ENCODE results near the gene KLHL29. TPM values are rescaled to one million over a fixed set of nuclear protein-coding genes. Genes with fewer than 3 reads are reported as not detected.

Gene KLHL29
- total and polyA plus RNA-seq, 2 experiments from 2014 or later: 1.5 to 6.5 TPM

GRCh38 chr2:23754970-23755369 lies 370.0 kb downstream of the KLHL29 start (continued):
- TF ChIP-seq ZNF462 (CRISPR knock-in tag; IDR thresholded peaks at IDR 0.05) (no peak), ETS1 (IDR thresholded peaks at IDR 0.05) (no peak), STAT1 (IDR thresholded peaks at IDR 0.05; ENCODE audit: unreplicated experiment) (no peak)

- DNase-seq (ENCODE audit: low spot score) (no peak), ATAC-seq (no peak)
- Mint-ChIP-seq H3K4me1 (peaks cover 21% of the 10 kb centered on the region), H3K27ac (no peak overlapping the region), H3K27me3 (ENCODE audit: insufficient read depth, low read depth, poor library complexity) (no peaks in the 10 kb centered on the region), H3K36me3 (ENCODE audit: low read depth) (peaks cover 7% of the 10 kb centered on the region; the same call in 2 of the 3 replicates), H3K4me3 (no peak overlapping the region), H3K9me3 (no peaks in the 10 kb centered on the region)
- Histone ChIP-seq H3K4me1 (ENCODE audit: insufficient read depth) (peaks cover 13% of the 10 kb centered on the region), H3K27ac (ENCODE audit: low read depth) (no peak overlapping the region), H3K9me2 (ENCODE audit: insufficient read depth) (no peaks in the 10 kb centered on the region), H3K4me3 (no peak overlapping the region), H4K20me1 (replicated peaks; ENCODE audit: insufficient read depth) (no peaks in the 10 kb centered on the region), H2AFZ (no peak overlapping the region), H3K27me3 (ENCODE audit: insufficient read depth) (no peaks in the 10 kb centered on the region), H3K4me2 (no peak overlapping the region), H3F3A (replicated peaks; ENCODE audit: low read depth) (no peaks in the 10 kb centered on the region), H3K36me3 (ENCODE audit: insufficient read depth) (no peaks in the 10 kb centered on the region), H3K79me2 (replicated peaks; ENCODE audit: insufficient read depth) (no peaks in the 10 kb centered on the region)
- TF ChIP-seq STAT1 (IDR thresholded peaks at IDR 0.05; ENCODE audit: unreplicated experiment) (no peak), EZH2phosphoT487 (IDR thresholded peaks at IDR 0.05; ENCODE audit: unreplicated experiment) (no peak), NANOG (IDR thresholded peaks at IDR 0.05; ENCODE audit: borderline replicate concordance) (no peak), JUNB (IDR thresholded peaks at IDR 0.05; ENCODE audit: unreplicated experiment) (no peak), ZNF462 (CRISPR knock-in tag; IDR thresholded peaks at IDR 0.05) (no peak), ZNF114 (CRISPR knock-in tag; IDR thresholded peaks at IDR 0.05) (no peak)
Observed at GRCh38 chr2:23756593-23757292, 371.8 kb downstream of the KLHL29 start.
